ENCODE data around the gene SPATA16. TPM values are rescaled to one million over a fixed set of nuclear protein-coding genes. Genes with fewer than 3 reads are reported as not detected.
"Not testable (repeated sequence)": the region's sequence is repeated elsewhere in the genome, so short reads cannot be mapped to it uniquely, and the experiment has no call there.

The SPATA16 gene
- total RNA-seq, 1 donor from 2014 or later = not detected

DNA sequence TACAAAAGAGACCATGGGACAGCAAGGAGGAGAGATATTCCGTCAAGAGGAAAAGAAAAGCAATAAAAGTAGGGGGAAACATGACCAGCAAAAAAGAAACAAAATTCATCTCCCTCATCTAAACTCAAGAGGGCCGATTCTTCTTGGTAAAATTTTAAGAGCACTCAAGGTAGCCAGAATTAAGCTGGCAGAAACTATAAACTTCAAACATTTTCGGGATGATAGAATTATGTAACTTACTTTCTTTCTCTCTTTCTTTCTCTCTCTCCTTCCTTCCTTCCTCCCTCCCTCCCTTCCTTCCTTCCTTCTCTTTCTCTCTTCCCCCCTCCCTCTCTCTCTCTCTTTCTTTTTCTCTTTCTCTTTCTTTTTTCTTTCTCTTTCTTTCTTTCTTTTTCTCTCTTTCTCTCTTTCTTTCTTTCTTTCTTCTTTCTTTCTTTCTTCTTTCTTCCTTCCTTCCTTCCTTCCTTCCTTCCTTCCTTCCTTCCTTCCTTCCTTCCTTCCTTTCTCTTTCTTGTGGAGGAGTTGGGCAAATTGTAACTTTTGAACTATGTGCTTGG is 180.3 kb downstream of the SPATA16 start:
- ATAC-seq; DNase-seq (ENCODE audit: low spot score): not testable (repeated sequence)

DNA sequence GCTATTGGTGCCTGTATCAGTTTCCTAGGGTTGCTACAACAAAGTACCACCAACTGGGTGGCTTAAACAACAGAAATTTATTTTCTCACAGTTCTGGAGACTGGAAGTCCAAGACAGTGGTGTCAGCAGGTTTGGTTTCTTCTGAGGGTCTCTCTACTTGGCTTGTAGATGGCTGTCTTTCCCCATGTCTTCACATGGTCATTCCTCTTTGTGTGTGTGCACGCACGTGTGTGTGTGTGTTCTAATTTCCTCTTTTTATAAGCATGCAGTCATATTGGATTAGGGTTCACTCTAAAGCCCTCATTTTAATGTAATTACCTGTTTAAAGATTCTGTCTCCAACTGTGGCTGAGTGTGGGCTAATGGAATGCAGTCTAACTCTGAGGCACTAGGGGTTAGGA is 182.5 kb downstream of the SPATA16 start:
- no peak for ATAC-seq

DNA sequence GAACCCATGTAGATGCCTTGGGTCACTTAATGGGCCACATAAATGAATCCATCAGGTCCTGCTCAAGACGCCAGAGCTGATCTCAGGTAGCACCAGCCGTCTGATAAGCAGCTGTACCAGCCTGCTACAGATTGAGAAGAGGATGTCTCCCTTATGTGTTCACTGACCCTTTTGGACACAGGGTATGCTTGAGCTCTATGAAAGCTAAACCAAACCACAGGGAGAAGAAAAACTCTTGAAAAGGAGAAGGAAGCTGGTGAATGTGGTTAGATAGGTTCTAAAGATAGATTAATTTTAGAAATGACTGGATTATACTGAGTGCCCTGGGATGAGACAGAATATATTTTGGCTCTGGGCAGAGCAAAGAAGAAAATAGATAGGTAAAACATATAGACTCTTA is 187.5 kb downstream of the SPATA16 start:
- ATAC-seq = no peak
- DNase-seq (ENCODE audit: low spot score) = no peak

More for the DNA sequence above, 182.5 kb downstream of the SPATA16 start:
- DNase-seq (ENCODE audit: low spot score) = no peak

DNA sequence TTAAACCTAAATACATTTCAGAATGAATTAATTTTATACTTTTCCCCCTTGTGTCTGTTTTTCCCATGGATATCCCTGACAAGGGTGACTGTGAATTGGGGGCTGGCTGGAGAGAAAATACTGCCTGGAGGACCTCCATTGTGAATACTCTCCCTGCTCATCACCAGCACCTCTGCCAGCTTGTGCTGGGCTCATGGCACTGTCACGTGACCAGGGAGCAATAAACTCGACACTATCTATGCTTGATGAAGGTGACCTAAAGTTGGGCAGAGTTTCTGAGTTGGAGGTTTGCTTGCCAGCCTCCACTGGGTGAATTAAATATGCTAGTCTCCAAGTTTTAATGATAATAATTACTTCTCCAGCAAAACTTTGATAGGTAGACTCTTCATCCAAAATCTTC is 189.5 kb downstream of the SPATA16 start:
- ATAC-seq = no peak
- no peak for DNase-seq (ENCODE audit: low spot score)

DNA sequence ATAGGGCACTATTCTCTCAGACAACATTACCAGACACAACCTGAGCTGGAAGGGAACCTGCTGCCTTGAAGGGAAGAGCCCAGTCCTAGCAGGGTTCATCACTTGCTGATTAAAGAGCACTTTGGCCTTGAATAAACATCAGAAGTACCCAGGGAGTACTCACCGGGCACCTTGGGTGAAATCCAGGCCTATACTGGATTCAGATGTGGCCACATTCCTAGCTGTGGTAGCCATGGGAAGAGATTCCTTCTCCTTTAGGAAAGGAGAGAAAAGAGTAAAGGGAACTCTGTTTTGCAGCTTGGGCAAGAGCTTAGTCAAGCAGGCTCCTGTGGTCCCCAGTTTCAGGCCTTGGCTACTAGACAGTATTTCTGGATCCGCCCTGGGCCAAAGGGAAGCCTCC is 195.0 kb downstream of the SPATA16 start:
- DNase-seq (ENCODE audit: low spot score) = no peak
- no peak for ATAC-seq

DNA sequence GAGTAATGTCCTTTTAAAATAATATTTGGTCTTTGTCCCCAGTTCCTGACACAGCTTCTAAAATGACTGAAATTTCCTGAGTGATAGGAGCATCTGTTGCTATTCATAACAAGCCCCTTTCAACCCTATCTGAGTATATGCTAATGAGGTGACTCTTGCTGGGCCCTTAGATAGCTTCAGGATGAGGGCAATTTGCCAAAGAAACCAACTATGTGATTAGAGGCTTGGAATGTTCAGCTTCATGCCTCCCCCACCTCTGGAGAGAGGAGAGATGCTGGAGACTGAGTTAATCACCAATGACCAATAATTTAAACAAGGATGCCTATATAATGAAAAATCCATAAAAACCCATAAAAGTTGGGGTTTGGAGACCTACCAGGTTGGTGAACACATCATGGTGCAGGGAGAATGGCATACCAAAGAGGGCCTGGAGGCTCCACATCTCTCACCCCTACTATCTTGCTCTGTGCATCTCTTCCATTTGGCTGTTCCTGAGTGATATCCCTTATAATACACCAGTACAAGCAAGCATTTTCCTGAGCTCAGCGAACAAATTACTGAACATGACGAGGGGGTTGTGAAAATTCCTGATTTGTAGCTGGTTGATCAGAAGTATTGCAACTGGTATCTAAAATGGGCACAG is 201.3 kb downstream of the SPATA16 start:
- ATAC-seq = no peak
- no peak for DNase-seq (ENCODE audit: low spot score)

DNA sequence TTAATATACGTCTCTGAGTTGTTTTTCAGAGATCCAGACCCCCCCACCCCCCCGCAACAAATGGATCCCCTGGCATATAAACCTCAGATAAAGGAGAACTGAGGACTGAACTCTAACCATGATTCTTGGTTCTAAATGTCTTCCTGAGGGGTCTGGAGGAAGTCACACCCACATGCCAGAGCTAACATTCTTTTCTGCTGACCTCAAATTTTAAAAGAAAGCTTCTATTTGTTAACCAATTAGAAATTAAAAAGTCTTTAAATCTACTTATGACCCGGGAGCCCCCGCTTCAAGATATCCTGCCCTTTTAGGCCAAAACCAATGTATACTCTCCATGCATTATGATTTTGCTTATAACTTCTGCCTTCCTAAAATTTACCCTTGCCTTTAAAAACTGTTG is 202.2 kb downstream of the SPATA16 start:
- ATAC-seq = no peak

DNA sequence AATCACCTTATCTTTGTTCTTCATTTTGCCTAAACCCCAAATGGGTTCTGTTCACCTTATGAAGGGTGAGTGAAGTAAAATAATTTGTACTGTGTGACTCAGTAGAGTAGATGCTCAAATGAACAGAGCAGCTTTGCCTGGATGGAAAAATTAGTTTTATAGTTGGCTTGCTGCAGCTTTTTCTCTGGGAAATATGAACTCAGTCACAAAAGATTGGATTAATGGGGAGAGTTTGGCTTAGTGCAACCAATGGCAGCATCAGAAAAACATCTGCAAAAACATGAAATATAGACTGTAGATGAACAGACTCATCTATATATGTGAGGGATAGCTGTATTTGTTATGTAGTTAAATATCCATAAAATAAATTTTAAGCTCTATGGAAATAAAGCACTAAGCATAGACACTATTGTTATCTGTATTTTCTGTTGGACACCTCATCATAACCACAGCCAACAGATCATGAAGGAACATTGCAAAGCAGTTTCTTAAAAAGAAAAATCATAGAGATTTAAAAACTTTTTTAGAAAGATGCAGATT is 209.2 kb downstream of the SPATA16 start:
- ATAC-seq (no peak), DNase-seq (ENCODE audit: low spot score) (no peak)

More for the DNA sequence above, 202.2 kb downstream of the SPATA16 start:
- DNase-seq (ENCODE audit: low spot score) = no peak

DNA sequence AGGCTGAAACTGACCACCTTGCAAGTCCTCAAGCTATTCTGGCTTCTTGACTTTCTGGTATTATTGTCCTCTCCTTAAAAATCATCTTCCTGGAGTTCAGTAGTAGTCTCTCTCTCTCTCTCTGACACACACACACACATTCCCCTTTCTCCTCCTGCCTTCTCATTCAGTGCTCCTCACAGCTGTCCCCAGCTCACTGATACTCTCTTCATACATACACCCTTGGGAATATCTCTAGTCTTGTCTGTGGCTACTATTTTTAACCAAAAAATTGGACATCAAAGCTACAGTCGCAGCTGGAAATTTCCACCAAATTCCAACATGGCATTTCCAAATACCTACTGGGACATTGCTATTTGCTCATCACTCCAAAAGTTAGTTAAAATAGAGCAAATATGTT is 211.6 kb downstream of the SPATA16 start:
- DNase-seq (ENCODE audit: low spot score) (no peak), ATAC-seq (no peak)

DNA sequence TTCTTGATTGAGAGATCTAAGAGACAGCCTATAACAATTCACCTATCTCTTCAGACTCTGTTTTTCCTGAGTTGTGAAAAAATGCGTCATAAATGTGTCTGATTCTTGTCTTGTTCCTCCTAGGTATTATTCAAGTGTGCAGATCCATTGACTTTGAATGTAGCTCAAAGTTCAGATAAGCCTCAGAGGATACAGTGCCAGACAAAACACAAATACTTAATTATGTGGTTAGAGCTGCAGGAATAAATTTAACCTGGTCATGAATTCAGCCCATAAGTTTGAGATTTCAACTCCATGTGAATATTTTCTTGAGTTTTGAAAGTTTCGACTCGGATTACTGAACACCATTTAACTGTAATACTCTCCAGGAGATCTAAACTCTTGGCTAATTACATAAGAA is 216.5 kb downstream of the SPATA16 start:
- DNase-seq (ENCODE audit: low spot score) = no peak
- ATAC-seq = no peak

DNA sequence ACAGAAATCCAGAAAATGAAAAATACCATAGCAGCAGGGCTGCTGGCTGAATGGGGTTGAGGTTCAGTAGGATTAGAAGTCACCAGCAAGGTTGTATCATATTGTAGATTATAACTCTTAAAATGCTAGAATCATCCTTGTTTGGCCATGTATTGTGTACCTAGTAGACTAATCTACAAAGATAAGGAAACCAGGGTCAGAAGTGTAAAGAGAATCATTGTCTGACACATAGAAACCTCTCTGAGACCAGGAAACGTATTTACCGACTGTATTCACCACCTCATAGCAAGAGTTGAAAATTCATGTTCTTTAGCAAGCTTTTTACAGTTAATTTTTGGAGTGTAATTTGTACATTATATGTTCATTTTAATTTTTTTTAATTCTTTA is 221.7 kb downstream of the SPATA16 start:
- no peak for ATAC-seq
- no peak for DNase-seq (ENCODE audit: low spot score)

DNA sequence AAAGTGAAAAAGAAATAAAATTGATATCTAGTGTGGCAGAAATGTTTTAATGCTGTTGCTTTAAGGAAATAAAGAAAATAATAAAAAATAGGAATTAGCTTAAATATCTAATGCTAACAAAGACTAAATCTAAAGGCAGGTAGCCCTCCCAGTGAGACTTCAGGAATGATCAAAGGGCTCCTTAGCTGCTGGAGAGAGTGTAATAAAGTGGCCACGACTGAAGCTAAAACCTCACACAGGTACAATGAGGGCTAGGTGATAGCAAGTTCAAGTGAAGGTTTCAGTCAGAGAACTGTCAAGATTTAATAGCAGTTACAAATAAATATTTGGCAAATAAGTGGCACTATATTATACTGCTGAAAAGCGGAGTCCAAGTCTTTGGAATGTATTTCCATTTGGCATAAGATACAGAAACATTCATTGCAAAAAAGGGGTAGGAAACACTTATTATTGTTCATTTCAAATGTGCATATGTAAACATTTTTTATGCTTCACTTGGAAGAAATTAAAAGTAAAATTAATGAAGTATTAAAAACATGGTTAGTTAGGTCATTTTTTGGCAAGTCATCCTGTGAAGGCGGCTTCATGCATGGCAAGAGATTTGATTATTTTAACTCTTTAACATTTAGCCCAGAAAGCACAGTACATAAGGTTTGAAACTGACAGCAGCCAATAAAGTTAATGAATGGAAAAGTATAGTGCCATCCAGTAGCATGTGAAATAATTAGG is 222.3 kb downstream of the SPATA16 start:
- DNase-seq (ENCODE audit: low spot score) = no peak
- no peak for ATAC-seq

DNA sequence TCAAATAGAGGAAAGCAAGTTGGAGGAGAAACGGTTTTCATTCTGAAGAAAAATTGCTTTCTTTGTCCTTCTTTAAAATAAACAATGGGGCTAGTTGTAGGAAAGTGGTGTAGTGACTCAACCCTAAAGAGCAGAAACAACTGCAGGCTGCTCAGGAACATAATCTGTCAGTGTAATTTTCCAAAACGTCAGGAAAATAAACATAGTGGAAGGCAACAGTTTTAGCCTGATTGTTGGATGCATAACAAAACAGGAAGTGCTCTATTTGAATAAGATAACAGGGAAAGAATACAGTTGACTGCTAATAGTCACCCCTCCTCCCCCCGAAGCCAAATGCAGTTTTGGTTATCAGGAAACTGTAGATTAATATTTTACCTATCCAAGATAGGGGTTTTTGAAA is 222.9 kb downstream of the SPATA16 start:
- DNase-seq (ENCODE audit: low spot score) (no peak), ATAC-seq (peak; percentile 44)

DNA sequence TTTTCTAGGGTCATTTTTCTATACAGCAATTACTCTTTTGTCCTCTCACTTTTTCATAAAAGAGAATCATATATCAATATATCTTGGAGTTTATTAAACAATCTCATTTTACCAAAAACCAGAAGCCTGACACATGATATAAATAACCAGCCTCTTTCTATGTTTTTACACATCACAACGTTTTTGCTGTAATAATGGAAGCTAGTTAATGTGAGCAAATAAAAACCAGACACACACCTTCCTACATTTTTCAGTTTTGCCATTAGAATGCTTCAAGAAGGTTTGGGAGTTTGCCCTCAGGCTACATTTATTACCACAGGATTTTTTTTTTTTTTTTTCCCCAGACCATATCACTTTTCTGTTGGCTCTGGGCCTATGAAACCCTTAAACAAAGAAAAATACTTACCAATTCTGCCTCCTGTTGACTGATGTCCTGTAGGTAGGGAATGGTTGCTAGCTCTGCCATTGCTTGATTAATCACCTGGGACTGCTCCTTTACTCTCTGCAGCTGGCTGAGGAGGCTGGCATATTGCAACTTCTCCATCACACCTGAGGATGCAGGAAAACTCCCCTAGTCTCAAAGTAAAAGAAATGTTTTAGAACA is 225.0 kb downstream of the SPATA16 start:
- ATAC-seq = no peak
- DNase-seq (ENCODE audit: low spot score) = no peak

DNA sequence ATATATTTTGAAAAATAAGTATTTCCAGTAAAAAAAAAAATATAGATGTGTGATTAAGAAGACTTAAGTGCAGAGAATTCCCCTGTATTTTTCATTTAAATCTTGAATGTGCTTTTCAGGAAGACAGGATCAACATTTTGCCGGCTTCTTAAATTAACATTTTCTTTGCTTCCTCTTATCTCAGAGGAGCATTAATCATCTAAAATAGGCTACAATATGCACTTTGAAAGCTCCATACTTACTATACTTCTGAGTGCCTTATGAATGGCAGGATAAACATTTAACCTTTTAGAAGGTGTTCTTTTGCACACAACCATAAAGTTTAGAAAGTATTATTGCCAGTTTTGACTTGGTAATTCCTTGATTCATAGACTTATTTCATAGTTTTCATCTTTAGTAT is 226.2 kb downstream of the SPATA16 start:
- DNase-seq (ENCODE audit: low spot score) = no peak
- no peak for ATAC-seq

DNA sequence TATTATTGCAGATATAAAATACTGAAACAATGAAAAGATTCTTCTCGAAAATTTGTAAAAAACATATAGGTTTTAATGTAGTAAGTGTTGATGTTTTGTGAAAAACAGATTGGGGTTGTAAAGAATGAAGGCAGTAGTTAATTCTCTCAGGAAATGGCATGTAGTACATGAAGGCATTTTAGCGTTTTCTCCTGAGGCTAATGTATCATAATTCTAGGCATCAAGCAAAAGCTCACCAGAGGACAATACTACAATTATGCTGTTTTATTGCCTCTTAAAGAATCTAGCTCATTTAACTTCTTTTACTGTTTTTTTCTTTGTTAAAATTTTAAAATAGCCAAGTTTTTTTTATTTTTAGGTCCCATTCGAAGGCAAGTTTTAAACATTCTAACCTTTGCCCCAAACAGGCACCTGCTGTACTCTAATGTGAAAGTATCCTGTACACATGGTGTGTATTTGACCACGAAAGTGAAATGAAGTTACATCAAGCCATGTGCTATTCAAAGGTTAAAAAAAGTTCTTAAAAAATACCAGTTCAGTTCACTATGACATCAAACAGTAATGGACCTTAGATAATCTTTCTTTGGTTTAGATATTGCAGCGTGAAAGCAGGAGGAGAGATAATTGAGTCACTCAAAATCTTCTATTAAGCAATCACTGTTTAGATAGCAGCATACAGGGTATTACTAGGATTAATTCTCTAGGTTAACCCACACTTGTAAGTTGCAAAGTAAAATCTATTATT is 227.0 kb downstream of the SPATA16 start:
- ATAC-seq (no peak), DNase-seq (ENCODE audit: low spot score) (no peak)

DNA sequence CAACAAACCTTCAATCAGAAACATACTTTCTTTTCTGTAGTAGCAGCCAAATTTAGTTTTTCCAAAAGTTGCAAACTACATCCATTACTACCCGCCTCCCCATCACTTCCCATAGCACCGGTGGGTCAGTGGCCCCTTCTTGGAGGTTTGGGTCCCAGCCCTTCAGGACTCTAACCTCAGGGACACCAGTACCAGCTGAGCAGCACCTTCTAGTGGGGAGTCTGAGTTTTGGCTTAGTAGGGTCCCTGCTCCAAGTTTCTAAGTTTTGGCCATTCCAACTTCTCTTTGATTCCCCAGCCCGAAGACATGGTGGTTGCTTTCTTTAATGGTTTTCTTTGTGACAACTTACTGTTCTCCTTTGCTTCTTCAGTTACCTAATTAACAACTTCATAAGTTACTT is 229.9 kb downstream of the SPATA16 start:
- no peak for DNase-seq (ENCODE audit: low spot score)
- no peak for ATAC-seq

DNA sequence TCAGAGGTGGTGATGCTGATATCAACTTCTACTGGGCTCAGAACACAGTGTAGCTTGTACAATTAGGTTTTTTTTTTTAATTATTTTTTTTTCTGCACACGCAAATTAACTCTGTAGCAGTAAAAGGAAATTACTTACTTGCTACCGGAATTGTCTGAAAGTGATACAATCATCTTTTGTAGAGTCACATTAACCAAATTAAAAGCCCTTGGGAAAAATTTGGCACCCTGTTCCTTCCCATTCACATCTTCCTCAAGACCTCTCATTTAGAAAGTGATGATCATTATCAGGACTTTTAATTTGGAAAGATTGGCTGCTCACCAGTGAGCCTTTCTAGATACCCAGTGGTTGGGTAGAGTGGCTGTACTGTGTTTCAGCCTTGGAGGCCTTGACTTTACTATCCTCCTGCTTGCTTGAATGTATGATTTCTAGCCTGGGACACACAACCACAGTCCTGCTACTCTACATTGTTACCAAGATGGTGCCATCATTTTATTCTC is 232.2 kb downstream of the SPATA16 start:
- no peak for ATAC-seq
- DNase-seq (ENCODE audit: low spot score) = no peak

DNA sequence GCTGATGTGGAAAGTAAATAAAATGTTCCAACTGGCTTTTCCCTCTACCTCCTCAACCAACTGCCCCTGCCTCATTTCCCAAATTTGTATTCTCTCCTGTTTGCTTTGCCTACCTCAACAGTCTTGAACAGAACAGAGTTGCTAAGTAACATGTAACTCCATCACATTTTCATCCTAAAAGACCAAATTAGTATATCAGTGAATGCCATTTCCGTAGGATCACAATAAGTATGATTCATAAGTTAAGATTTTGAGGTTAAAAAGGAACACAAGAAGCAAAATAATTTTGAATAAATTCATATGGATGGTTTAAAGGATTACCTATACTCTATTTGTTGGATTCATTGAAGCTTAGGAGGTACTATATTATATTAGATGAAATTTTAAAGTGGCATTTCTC is 235.6 kb downstream of the SPATA16 start:
- no peak for ATAC-seq
- no peak for DNase-seq (ENCODE audit: low spot score)

DNA sequence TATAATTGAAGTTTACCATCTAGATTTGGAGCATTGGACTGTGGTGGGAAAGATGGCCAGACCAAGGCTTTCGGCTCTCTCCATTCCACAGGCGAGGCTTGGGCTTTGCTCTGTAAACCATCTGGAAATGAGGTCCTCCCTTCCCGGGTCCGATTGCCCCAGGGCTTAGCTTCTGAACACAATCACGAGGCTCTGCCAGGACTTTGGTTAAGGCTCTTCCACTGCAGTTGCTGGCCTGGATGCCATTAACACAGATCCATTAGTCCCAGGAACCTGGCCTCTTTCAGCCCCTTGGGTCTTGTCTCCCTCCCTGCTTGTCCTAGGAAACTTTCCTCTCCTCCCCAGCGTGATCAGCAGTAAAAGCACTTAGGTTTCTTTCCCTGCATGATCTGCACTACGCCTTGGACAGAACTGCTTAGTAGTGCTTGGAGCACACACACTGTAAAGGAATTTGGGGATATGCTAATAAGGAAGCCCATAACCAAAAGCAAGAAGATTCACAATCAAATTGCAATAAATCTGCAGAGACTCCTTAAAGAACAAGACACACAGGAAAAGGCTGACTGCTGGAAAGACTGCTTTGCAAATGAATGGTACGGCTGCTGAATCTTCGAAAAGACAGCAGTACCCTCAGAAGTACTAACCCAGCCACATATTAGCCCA is 236.2 kb downstream of the SPATA16 start:
- ATAC-seq (no peak), DNase-seq (ENCODE audit: low spot score) (no peak)
